Activated CD4-positive, alpha-beta memory T cell treated with anti-CD3 and anti-CD28 coated beads for 36 hours (primary cell): ENCODE results near the gene HBG1. TPM values are rescaled to one million over a fixed set of nuclear protein-coding genes. Genes with fewer than 3 reads are reported as not detected.

Experiments used
- total RNA-seq, 2 experiments: library from RNA; stranded (reverse); gene quantifications; one replicate each; pipeline ENCODE4 v1.2.3, GENCODE V29; 2021

The HBG1 gene
- total RNA-seq, 2 experiments from 2014 or later, result not detected

Other genes with a start within 250 kb of the HBG1 start
- not detected for gene OR52J3, start 203.3 kb downstream of the HBG1 start, total RNA-seq
- not detected for gene OR52E2, start 190.2 kb downstream of the HBG1 start, total RNA-seq
- not detected for gene OR52E1, start 180.3 kb downstream of the HBG1 start, total RNA-seq
- not detected for gene OR52A5, start 111.5 kb downstream of the HBG1 start, total RNA-seq
- not detected for gene OR52A1, start 95.1 kb downstream of the HBG1 start, total RNA-seq
- not detected for gene OR51V1, start 49.2 kb downstream of the HBG1 start, total RNA-seq
- not detected for gene HBB, start 22.8 kb downstream of the HBG1 start, total RNA-seq
- gene HBD, start 15.4 kb downstream of the HBG1 start, total RNA-seq, result not detected
- not detected for gene HBG2, start 4.9 kb upstream of the HBG1 start, total RNA-seq
- gene HBE1, start 20.1 kb upstream of the HBG1 start, total RNA-seq, result not detected
- gene OR51B4, start 52.1 kb upstream of the HBG1 start, total RNA-seq, result not detected
- not detected for gene OR51B2, start 74.4 kb upstream of the HBG1 start, total RNA-seq
- not detected for gene OR51B5, start 93.7 kb upstream of the HBG1 start, total RNA-seq
- gene OR51B6, start 101.7 kb upstream of the HBG1 start, total RNA-seq, result not detected
- not detected for gene OR51M1, start 134.0 kb upstream of the HBG1 start, total RNA-seq
- gene OR51Q1, start 172.3 kb upstream of the HBG1 start, total RNA-seq, result not detected
- not detected for gene OR51I1, start 191.7 kb upstream of the HBG1 start, total RNA-seq
- not detected for gene OR51I2, start 199.5 kb upstream of the HBG1 start, total RNA-seq
- not detected for gene OR52D1, start 238.8 kb upstream of the HBG1 start, total RNA-seq